ENCODE measurements around the gene EML6. TPM values are rescaled to one million over a fixed set of nuclear protein-coding genes. Genes with fewer than 3 reads are reported as not detected.

Gene EML6
- total RNA-seq, 2 donors from 2014 or later = 1.4 to 2.1 TPM

DNA sequence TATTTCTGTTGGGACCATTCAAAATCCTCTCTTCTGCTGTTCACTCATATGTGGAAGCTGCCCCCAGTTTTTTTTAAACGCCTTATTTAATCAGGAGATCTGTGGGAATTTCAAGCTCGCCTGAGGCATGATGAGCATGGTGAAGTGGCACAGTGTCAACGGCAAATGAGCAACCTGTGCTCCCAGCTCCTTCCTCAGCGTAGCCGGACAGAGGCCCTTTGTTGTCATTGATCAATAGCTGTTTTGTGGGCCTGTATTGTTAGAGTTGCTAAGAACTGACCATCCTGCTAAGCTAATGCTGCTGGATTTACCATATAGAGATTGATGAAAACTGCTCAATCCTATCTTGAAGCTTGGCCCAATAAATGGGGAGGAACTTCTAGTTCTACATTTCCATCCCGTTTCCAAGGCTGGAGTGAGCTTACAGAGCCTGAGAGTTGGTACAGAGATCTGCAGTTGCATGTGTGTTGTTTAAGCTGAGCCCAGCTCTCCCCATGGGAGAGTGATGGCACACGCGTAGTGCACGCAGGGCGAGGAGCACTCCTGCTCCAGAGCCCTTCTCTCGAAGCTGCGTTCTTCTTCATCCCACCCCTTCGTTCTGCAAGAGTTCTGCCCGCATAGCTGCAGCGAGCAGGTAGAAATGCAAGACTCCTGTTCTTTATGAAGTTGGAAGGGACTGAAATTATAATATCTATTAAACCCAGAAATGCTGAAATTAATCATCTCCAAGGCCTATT, 218.0 kb downstream of the EML6 start:
- H3K4me3 ChIP-seq (ENCODE audit: low read length) = no peak overlapping the region
- peak overlapping the region; percentile 16 for H3K27ac ChIP-seq (ENCODE audit: low read depth, low read length)
- no peak overlapping the region for H3K9ac ChIP-seq (ENCODE audit: extremely low read depth, low read length, poor library complexity, severe bottlenecking)
- Mint-ChIP-seq H3K9me3 (peaks cover 19% of the 10 kb centered on the region), H3K36me3 (ENCODE audit: low read depth) (peaks cover 2% of the 10 kb centered on the region), H3K4me1 (peaks cover 12% of the 10 kb centered on the region), H3K27me3 (ENCODE audit: insufficient read depth) (no peaks in the 10 kb centered on the region), H3K27ac (no peak overlapping the region), H3K4me3 (no peak overlapping the region)
- H3K9me3 ChIP-seq (ENCODE audit: control insufficient read depth, low read length) = peaks cover 7% of the 10 kb centered on the region
- 95 to 96% methylated on average over 12 to 15 of the region's 15 CpGs for WGBS, 2 experiments (ENCODE audit: insufficient coverage in 1 of 2, insufficient read length in 1 of 2)
- DNase-seq = no peak
- peaks cover 5% of the 10 kb centered on the region for H3K4me1 ChIP-seq (ENCODE audit: control insufficient read depth, insufficient read depth, low read length)
- no peaks in the 10 kb centered on the region for H3K36me3 ChIP-seq (ENCODE audit: control insufficient read depth, insufficient read depth, low read length)
- no peaks in the 10 kb centered on the region for H3K27me3 ChIP-seq (ENCODE audit: control insufficient read depth, insufficient read depth, low read length, poor library complexity, severe bottlenecking)
- TF ChIP-seq, protein P1, sequence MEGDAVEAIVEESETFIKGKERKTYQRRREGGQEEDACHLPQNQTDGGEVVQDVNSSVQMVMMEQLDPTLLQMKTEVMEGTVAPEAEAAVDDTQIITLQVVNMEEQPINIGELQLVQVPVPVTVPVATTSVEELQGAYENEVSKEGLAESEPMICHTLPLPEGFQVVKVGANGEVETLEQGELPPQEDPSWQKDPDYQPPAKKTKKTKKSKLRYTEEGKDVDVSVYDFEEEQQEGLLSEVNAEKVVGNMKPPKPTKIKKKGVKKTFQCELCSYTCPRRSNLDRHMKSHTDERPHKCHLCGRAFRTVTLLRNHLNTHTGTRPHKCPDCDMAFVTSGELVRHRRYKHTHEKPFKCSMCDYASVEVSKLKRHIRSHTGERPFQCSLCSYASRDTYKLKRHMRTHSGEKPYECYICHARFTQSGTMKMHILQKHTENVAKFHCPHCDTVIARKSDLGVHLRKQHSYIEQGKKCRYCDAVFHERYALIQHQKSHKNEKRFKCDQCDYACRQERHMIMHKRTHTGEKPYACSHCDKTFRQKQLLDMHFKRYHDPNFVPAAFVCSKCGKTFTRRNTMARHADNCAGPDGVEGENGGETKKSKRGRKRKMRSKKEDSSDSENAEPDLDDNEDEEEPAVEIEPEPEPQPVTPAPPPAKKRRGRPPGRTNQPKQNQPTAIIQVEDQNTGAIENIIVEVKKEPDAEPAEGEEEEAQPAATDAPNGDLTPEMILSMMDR (conservative IDR thresholded peaks at IDR 0.05) = no peak

DNA sequence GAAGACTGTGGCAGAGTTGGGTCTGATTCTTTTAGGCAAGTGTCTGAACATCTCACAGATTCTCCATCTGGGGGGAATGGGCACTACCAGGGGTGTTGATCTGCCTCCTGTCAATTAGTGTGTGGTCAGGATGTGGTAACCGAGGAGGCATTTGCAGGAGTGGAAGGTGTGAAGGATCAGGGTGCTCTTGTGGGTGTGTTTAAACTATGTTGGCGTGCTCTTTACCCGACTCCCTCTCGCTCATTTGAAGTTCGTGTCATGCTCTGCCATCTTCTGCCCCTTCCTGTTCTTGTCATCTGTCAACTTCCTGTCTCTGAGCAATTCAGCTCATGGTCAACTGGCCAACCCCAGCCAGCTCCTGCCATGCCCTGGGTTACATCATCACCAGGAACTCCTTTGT, 218.9 kb downstream of the EML6 start:
- Mint-ChIP-seq H3K4me3 (no peak overlapping the region), H3K27ac (no peak overlapping the region), H3K27me3 (ENCODE audit: insufficient read depth) (no peaks in the 10 kb centered on the region), H3K36me3 (ENCODE audit: low read depth) (peaks cover 2% of the 10 kb centered on the region), H3K9me3 (peaks cover 16% of the 10 kb centered on the region), H3K4me1 (peaks cover 21% of the 10 kb centered on the region)
- Histone ChIP-seq H3K4me3 (ENCODE audit: low read length) (no peak overlapping the region), H3K9me3 (ENCODE audit: control insufficient read depth, low read length) (peaks cover 7% of the 10 kb centered on the region), H3K36me3 (ENCODE audit: control insufficient read depth, insufficient read depth, low read length) (no peaks in the 10 kb centered on the region), H3K27me3 (ENCODE audit: control insufficient read depth, insufficient read depth, low read length, poor library complexity, severe bottlenecking) (no peaks in the 10 kb centered on the region), H3K4me1 (ENCODE audit: control insufficient read depth, insufficient read depth, low read length) (peaks cover 6% of the 10 kb centered on the region), H3K27ac (ENCODE audit: low read depth, low read length) (no peak overlapping the region), H3K9ac (ENCODE audit: extremely low read depth, low read length, poor library complexity, severe bottlenecking) (no peak overlapping the region)
- TF ChIP-seq, protein P1 (conservative IDR thresholded peaks at IDR 0.05) = no peak
- DNase-seq = no peak
- WGBS, 2 experiments (ENCODE audit: insufficient coverage in 1 of 2, insufficient read length in 1 of 2) = 86 to 100% methylated on average over 1 to 5 of the region's 5 CpGs

DNA sequence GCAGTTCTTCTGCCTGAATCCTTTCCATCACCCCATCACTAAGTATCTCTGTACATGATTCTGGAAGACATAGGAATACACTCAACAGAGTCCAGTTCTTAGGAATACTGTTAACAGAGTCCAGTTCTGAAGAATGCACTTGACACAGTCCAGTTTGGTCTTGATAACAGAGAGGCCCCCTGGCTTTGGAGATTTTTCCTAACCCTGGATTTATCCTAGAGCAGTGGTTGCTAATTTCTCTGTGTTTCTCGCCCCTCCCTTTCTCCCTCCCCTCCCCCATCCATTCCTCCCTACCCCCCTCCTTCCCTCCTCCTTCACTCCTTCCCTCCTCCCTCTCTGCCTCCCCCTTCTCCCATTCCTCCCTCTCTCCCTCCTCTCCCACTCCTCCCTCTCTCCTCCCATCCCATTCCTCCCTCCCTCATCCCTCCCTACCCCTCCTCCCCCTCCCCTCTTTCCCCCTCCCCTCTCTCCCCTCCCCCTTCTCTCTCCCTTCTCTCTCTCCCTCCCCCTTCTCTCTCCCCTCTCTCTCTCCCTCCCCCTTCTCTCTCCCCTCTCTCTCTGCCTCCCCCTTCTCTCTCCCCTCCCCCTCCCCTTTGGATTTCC, 221.4 kb downstream of the EML6 start:
- H3K9me3 Mint-ChIP-seq = peaks cover 7% of the 10 kb centered on the region
- no peak overlapping the region for H3K27ac ChIP-seq (ENCODE audit: low read depth, low read length)

More for the DNA sequence above, 221.4 kb downstream of the EML6 start:
- Mint-ChIP-seq H3K27me3 (ENCODE audit: insufficient read depth) (no peaks in the 10 kb centered on the region), H3K27ac (no peak overlapping the region), H3K4me3 (no peak overlapping the region), H3K4me1 (peaks cover 30% of the 10 kb centered on the region), H3K36me3 (ENCODE audit: low read depth) (peaks cover 2% of the 10 kb centered on the region)
- peaks cover 6% of the 10 kb centered on the region for H3K4me1 ChIP-seq (ENCODE audit: control insufficient read depth, insufficient read depth, low read length)
- no peaks in the 10 kb centered on the region for H3K36me3 ChIP-seq (ENCODE audit: control insufficient read depth, insufficient read depth, low read length)
- H3K4me3 ChIP-seq (ENCODE audit: low read length) = no peak overlapping the region
- no peak for DNase-seq
- TF ChIP-seq, protein P1 (conservative IDR thresholded peaks at IDR 0.05) = no peak
- no peaks in the 10 kb centered on the region for H3K9me3 ChIP-seq (ENCODE audit: control insufficient read depth, low read length)
- no peak overlapping the region for H3K9ac ChIP-seq (ENCODE audit: extremely low read depth, low read length, poor library complexity, severe bottlenecking)
- H3K27me3 ChIP-seq (ENCODE audit: control insufficient read depth, insufficient read depth, low read length, poor library complexity, severe bottlenecking) = no peaks in the 10 kb centered on the region
- 71 to 83% methylated on average over 1 of the region's 1 CpG for WGBS, 2 experiments (ENCODE audit: insufficient coverage in 1 of 2, insufficient read length in 1 of 2)

All from endodermal cell (in vitro differentiated cells).